HCT116 (cell line): ENCODE data around the gene SLC26A2.

Experiments
- CEBPB ChIP-seq: IDR thresholded peaks from 2 replicates; pipeline ENCODE4 v1.6.1; 2012; ENCODE audit warnings: low read depth
- MAX ChIP-seq: IDR thresholded peaks from 2 replicates; pipeline ENCODE4 v1.6.1; 2012
- ZFX ChIP-seq: fragments of 450-650 bp; IDR thresholded peaks from 2 replicates; pipeline ENCODE4 v1.6.1; 2017
- TF ChIP-seq, protein P1 (sequence below), 3 experiments: fragments of 200-600 bp in 1 of 3; sonication (generic) in 1 of 3; IDR thresholded peaks in 2 of 3; conservative IDR thresholded peaks in 1 of 3; 2 replicates each; pipeline ENCODE4 v1.5.1; 2012 to 2017; ENCODE audit warnings: low read depth in 2 of 3, low read length in 2 of 3, antibody characterized with exemption in 1 of 3, borderline replicate concordance in 1 of 3, control low read depth in 1 of 3, mild to moderate bottlenecking in 1 of 3, mixed read lengths in 1 of 3, mixed run types in 1 of 3, moderate library complexity in 1 of 3; ENCODE audit not compliant: insufficient read depth in 1 of 3

DNA sequence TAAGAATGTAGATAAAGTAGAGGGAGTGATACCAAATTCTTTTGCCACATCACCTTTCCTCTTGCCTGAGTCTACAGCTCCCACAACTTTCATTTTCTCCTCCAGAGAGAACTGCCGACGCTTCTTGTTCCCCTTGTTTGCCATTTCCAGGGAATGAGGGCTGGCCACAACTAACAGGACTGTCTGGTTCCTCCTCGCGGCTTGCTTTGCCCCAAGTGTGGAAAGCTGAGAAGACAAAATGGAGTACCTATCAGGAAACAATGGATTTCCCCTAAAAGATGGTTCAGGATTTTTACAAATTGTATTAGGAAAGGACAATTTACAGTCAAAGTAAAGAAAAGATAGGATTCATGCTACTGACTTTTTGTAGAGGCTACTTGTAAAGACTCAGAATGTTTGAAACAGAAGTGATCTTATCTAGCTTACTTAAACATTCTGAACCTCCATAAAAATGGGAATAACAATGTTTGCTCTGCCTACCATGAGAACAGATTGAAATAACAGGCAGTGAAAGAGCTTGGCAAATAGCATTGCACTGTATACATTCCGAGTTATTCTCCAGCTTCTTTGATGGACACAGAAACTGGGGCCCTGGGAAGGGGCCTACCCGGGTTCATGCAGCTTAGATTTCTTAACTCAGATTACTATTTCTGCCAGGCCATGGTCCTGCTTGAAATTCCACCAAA, 35.8 kb downstream of the SLC26A2 start:
- TF ChIP-seq, protein P1, sequence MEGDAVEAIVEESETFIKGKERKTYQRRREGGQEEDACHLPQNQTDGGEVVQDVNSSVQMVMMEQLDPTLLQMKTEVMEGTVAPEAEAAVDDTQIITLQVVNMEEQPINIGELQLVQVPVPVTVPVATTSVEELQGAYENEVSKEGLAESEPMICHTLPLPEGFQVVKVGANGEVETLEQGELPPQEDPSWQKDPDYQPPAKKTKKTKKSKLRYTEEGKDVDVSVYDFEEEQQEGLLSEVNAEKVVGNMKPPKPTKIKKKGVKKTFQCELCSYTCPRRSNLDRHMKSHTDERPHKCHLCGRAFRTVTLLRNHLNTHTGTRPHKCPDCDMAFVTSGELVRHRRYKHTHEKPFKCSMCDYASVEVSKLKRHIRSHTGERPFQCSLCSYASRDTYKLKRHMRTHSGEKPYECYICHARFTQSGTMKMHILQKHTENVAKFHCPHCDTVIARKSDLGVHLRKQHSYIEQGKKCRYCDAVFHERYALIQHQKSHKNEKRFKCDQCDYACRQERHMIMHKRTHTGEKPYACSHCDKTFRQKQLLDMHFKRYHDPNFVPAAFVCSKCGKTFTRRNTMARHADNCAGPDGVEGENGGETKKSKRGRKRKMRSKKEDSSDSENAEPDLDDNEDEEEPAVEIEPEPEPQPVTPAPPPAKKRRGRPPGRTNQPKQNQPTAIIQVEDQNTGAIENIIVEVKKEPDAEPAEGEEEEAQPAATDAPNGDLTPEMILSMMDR (IDR thresholded peaks at IDR 0.05 in 2 of 3, conservative IDR thresholded peaks at IDR 0.05 in 1 of 3; ENCODE audit: borderline replicate concordance in 1 of 3, insufficient read depth in 1 of 3, low read depth in 2 of 3, low read length in 2 of 3), result no peak
- TF ChIP-seq CEBPB, result no peak
- TF ChIP-seq MAX, result no peak
- no peak for TF ChIP-seq ZFX
